ENCODE data around the gene ATP8A2.

DNA sequence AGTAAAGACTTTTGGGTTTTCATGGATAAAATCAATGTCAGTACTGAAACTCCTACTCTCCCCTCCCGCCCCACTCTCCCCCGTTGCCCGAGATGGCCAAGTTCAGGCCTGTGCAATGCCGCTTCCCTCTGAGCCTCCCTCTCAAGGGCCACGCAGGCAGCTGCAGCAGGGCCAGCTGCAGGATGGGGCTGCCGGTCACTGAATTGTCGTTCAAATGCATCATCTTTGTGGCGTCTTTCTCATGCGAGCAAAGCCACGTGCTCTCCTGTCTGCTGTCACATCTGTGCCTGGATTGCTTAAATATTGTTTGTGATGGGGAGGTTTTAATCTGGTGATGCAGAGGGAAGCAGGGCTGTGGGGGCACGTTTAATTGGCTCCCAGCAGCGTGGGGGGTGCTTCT, 653.4 kb downstream of the ATP8A2 start:
- no peak for TF ChIP-seq POLR2A (IDR thresholded peaks at IDR 0.05)
- TF ChIP-seq, protein P1, sequence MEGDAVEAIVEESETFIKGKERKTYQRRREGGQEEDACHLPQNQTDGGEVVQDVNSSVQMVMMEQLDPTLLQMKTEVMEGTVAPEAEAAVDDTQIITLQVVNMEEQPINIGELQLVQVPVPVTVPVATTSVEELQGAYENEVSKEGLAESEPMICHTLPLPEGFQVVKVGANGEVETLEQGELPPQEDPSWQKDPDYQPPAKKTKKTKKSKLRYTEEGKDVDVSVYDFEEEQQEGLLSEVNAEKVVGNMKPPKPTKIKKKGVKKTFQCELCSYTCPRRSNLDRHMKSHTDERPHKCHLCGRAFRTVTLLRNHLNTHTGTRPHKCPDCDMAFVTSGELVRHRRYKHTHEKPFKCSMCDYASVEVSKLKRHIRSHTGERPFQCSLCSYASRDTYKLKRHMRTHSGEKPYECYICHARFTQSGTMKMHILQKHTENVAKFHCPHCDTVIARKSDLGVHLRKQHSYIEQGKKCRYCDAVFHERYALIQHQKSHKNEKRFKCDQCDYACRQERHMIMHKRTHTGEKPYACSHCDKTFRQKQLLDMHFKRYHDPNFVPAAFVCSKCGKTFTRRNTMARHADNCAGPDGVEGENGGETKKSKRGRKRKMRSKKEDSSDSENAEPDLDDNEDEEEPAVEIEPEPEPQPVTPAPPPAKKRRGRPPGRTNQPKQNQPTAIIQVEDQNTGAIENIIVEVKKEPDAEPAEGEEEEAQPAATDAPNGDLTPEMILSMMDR (IDR thresholded peaks at IDR 0.05): no peak

Measured in upper lobe of left lung (tissue), 4 donors.